Mesendoderm (in vitro differentiated cells): Measurements from ENCODE around the gene TTF2.

ENCODE experiments used
- DNase-seq: peaks from one replicate; pipeline ENCODE4 v3.0.0; 2013
- H2AK5ac ChIP-seq: 2 replicates; pipeline ENCODE4 v1.6.1; 2013; ENCODE audit warnings: low read length, inconsistent platforms
- H2BK120ac ChIP-seq: 2 replicates; pipeline ENCODE4 v1.6.1; 2013; ENCODE audit warnings: low read depth, mild to moderate bottlenecking, low read length, moderate library complexity, mixed read lengths
- H2BK15ac ChIP-seq: replicated peaks from 2 replicates; pipeline ENCODE4 v1.6.1; 2013; ENCODE audit warnings: low read depth, mild to moderate bottlenecking, moderate library complexity
- H2BK5ac ChIP-seq: 2 replicates; pipeline ENCODE4 v1.6.1; 2013; ENCODE audit warnings: low read length, inconsistent platforms
- H3K18ac ChIP-seq: 2 replicates; pipeline ENCODE4 v1.6.1; 2013; ENCODE audit warnings: mild to moderate bottlenecking, low read length, mixed read lengths
- H3K23ac ChIP-seq: one replicate; pipeline ENCODE4 v1.6.1; 2013; ENCODE audit warnings: low read length
- H3K27ac ChIP-seq: 2 replicates; pipeline ENCODE4 v1.5.1; 2013; ENCODE audit warnings: low read depth, mild to moderate bottlenecking, inconsistent platforms, low read length, moderate library complexity
- H3K27me3 ChIP-seq: 2 replicates; pipeline ENCODE4 v1.6.1; 2013; ENCODE audit warnings: low read length, control low read depth, mild to moderate bottlenecking, inconsistent platforms; ENCODE audit not compliant: insufficient read depth, poor library complexity
- H3K36me3 ChIP-seq: 2 replicates; pipeline ENCODE4 v1.6.1; 2013; ENCODE audit warnings: low read length, inconsistent platforms; ENCODE audit not compliant: control insufficient read depth, insufficient read depth
- H3K4ac ChIP-seq: one replicate; pipeline ENCODE4 v1.6.1; 2013; ENCODE audit warnings: low read depth, mild to moderate bottlenecking, low read length, moderate library complexity
- H3K4me1 ChIP-seq: 2 replicates; pipeline ENCODE4 v1.6.1; 2013; ENCODE audit warnings: low read depth, low read length, inconsistent platforms; ENCODE audit not compliant: control insufficient read depth
- H3K4me2 ChIP-seq: 2 replicates; pipeline ENCODE4 v1.6.1; 2013; ENCODE audit warnings: low read length
- H3K4me3 ChIP-seq: 2 replicates; pipeline ENCODE4 v1.5.1; 2013; ENCODE audit warnings: mild to moderate bottlenecking, low read length
- H3K56ac ChIP-seq: one replicate; pipeline ENCODE4 v1.6.1; 2013; ENCODE audit warnings: low read length
- H3K79me1 ChIP-seq: 2 replicates; pipeline ENCODE4 v1.6.1; 2013; ENCODE audit warnings: low read length, inconsistent platforms
- H3K79me2 ChIP-seq: 2 replicates; pipeline ENCODE4 v1.6.1; 2013; ENCODE audit warnings: mild to moderate bottlenecking, low read length; ENCODE audit not compliant: control insufficient read depth, insufficient read depth
- H3K9ac ChIP-seq: 2 replicates; pipeline ENCODE4 v1.6.1; 2013; ENCODE audit warnings: low read length, inconsistent platforms
- H4K5ac ChIP-seq: one replicate; pipeline ENCODE4 v1.6.1; 2013; ENCODE audit warnings: low read length
- H4K8ac ChIP-seq: one replicate; pipeline ENCODE4 v1.6.1; 2013; ENCODE audit warnings: low read depth, mild to moderate bottlenecking, control low read depth, low read length, moderate library complexity
- WGBS: extraction: QIAGEN DNeasy Blood & Tissue Kit; methylation state at CpG from one replicate; pipeline ENCODE4 v1.1.7; 2013; ENCODE audit warnings: low lambda C conversion rate, missing lambda C conversion rate; ENCODE audit not compliant: insufficient coverage; ENCODE audit errors: extremely low coverage; 5-methylcytosine and 5-hydroxymethylcytosine counted together

The TTF2 gene

DNA sequence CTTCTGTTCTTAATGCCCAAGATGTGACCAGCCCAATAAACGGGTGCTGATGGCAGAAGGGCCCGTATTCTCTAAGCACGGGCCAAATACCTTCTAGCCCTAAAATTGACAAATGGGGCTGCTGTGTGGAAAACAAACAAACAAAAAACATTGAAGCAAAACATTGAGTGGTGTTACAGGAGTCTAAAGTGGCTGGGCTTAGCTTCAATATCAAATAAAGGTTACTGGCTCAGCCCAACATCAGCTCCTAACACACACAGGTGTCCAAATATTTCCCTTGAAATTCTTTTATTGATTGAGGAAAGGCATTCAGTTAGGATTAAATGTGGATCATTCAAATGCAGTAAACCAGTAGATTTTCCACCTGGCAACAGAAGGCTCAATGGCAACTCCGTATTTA lies 13.3 kb upstream of the TTF2 start:
- Histone ChIP-seq H3K4me1 (no peaks in the 10 kb centered on the region), H3K56ac (no peak overlapping the region), H3K18ac (no peak overlapping the region), H3K23ac (no peak overlapping the region), H3K79me1 (no peaks in the 10 kb centered on the region), H3K27ac (no peak overlapping the region), H3K4me2 (no peak overlapping the region), H3K79me2 (no peaks in the 10 kb centered on the region), H2BK120ac (no peak overlapping the region), H2BK15ac (no peak overlapping the region), H3K4me3 (no peak overlapping the region), H4K8ac (no peak overlapping the region), H4K5ac (no peak overlapping the region), H3K4ac (no peak overlapping the region), H3K27me3 (no peaks in the 10 kb centered on the region), H3K9ac (no peak overlapping the region), H2AK5ac (no peak overlapping the region), H2BK5ac (no peak overlapping the region), H3K36me3 (no peaks in the 10 kb centered on the region)
- WGBS, result no CpG with 5 or more reads among the region's 4 CpGs
- DNase-seq, result no peak

DNA sequence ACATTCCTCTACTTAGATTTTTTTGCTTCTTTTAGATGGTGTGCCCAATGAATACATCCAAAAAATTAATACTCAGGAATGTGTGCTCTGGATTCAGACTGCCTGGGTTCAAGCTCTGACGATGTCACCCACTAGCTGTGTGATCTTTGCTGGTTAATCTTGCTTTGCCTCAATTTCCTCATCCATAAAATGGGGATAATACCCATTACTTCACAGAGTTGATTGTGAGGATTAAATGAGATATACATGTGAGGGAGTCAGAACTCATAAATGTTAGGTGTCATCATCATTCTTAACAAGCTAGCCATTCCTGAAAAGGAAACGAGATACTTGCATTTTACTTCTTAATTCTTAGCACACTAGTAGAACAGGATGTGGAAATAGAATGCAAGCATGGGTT lies 12.9 kb upstream of the TTF2 start:
- H3K27me3 ChIP-seq, result no peaks in the 10 kb centered on the region
- H4K5ac ChIP-seq, result no peak overlapping the region
- no peak overlapping the region for H3K23ac ChIP-seq
- no peak overlapping the region for H3K9ac ChIP-seq
- H2AK5ac ChIP-seq, result no peak overlapping the region
- no peak overlapping the region for H3K56ac ChIP-seq
- no peaks in the 10 kb centered on the region for H3K36me3 ChIP-seq
- H4K8ac ChIP-seq, result no peak overlapping the region
- H3K79me2 ChIP-seq, result no peaks in the 10 kb centered on the region
- H3K4ac ChIP-seq, result no peak overlapping the region
- H3K79me1 ChIP-seq, result no peaks in the 10 kb centered on the region
- H3K18ac ChIP-seq, result no peak overlapping the region
- no peak overlapping the region for H3K4me3 ChIP-seq
- DNase-seq, result no peak
- no peak overlapping the region for H2BK15ac ChIP-seq
- H3K4me1 ChIP-seq, result no peaks in the 10 kb centered on the region
- no peak overlapping the region for H2BK5ac ChIP-seq
- no CpG with 5 or more reads among the region's 2 CpGs for WGBS
- no peak overlapping the region for H2BK120ac ChIP-seq
- no peak overlapping the region for H3K27ac ChIP-seq
- no peak overlapping the region for H3K4me2 ChIP-seq

DNA sequence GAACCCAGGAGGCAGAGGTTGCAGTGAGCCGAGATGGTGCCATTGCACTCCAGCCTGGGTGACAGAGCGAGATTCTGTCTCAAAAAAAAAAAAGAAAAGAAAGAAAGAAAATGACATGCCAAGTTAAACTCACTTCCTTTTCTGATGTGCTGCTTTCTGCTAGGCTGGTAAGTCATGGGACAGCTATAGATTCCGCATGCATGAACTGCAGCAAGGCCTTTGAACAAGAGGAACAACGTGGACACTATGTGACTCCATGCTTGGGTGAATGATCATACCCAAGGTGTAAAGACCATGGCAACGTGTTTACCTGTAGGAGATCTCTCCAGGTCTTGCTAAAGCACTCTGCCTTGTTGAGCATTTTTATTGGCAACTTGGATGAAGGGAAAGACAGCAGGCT lies 10.3 kb upstream of the TTF2 start:
- Histone ChIP-seq H2BK15ac (no peak overlapping the region), H3K9ac (no peak overlapping the region), H3K4me1 (no peaks in the 10 kb centered on the region), H3K27ac (no peak overlapping the region), H3K4me2 (no peak overlapping the region), H3K4me3 (no peak overlapping the region), H3K27me3 (no peaks in the 10 kb centered on the region), H2BK120ac (no peak overlapping the region), H3K79me1 (no peaks in the 10 kb centered on the region), H3K56ac (no peak overlapping the region), H3K23ac (no peak overlapping the region), H2AK5ac (no peak overlapping the region), H3K36me3 (no peaks in the 10 kb centered on the region), H3K79me2 (no peaks in the 10 kb centered on the region), H4K8ac (no peak overlapping the region), H3K4ac (no peak overlapping the region), H3K18ac (no peak overlapping the region), H4K5ac (no peak overlapping the region), H2BK5ac (no peak overlapping the region)
- no peak for DNase-seq
- WGBS, result no CpG with 5 or more reads among the region's 5 CpGs

DNA sequence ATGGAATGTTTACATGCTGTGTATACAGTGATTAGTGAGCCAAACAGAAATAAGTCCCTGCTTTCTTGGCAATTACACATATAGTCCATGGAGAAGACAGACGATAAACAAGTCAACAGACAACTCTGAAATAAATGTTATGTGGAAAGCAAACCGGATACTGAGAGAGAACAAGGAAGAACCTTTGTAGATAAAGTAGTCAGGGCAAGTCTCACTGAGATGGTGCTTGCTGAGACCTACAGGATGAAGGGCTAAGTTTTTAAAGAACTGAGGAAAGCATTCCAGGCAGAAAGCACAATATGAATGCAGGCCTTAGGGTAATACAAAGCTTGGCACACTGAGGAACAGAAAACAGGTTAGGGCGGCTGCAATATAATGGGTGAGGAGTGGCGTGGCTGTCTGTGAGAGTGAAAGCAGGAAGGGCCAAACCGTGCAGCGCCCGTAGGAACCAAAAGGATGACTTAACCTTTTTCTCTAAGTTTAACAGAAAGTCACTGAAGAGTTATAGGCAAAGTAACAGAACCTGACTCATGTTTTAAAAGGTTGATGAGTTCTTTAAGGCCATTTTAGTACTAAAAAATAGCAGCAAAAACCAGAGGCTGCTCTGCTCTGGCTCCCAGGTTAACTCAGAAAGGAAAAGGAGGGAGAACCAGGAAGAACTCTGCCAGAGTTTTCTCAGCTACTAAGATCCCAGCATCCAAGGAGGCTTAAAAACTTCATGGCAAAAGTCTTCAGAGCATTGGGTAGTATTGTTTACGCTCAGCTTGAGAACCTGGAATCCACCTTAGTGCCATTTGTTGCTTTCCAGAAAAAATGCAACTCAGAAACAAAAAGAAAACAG lies 8.7 kb upstream of the TTF2 start:
- H2AK5ac ChIP-seq, result no peak overlapping the region
- no peak overlapping the region for H3K4me3 ChIP-seq
- H3K36me3 ChIP-seq, result no peaks in the 10 kb centered on the region
- no peaks in the 10 kb centered on the region for H3K4me1 ChIP-seq
- H3K9ac ChIP-seq, result no peak overlapping the region
- H2BK15ac ChIP-seq, result no peak overlapping the region
- no peak overlapping the region for H2BK120ac ChIP-seq
- no peaks in the 10 kb centered on the region for H3K27me3 ChIP-seq
- WGBS, result no CpG with 5 or more reads among the region's 8 CpGs
- H3K23ac ChIP-seq, result no peak overlapping the region
- H3K18ac ChIP-seq, result no peak overlapping the region
- H3K56ac ChIP-seq, result no peak overlapping the region
- H3K4ac ChIP-seq, result no peak overlapping the region
- DNase-seq, result no peak
- H3K79me1 ChIP-seq, result no peaks in the 10 kb centered on the region
- no peak overlapping the region for H3K27ac ChIP-seq
- H4K5ac ChIP-seq, result no peak overlapping the region
- no peak overlapping the region for H3K4me2 ChIP-seq
- no peaks in the 10 kb centered on the region for H3K79me2 ChIP-seq
- H2BK5ac ChIP-seq, result no peak overlapping the region
- H4K8ac ChIP-seq, result no peak overlapping the region

DNA sequence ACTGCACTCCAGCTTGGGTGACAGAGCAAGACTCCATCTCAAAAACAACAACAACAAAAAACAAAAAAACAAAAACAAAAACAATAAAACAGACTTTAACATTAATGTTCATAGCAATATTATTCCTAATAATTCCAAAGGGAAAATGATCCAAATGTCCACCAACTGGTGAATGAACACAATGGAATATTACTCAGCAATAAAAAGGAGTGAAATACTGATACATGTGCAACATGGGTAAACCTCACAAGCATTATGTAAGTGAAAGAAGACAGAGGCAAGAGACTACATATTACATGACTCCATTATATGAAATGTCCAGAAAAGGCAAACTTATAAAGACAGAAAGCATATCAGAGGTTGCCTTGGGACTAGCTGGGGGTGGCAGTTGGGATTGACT lies 6.1 kb upstream of the TTF2 start:
- no peak overlapping the region for H3K4me2 ChIP-seq
- H3K79me1 ChIP-seq, result no peaks in the 10 kb centered on the region
- H4K8ac ChIP-seq, result no peak overlapping the region
- H3K27me3 ChIP-seq, result no peaks in the 10 kb centered on the region
- no peak overlapping the region for H3K18ac ChIP-seq
- no peaks in the 10 kb centered on the region for H3K36me3 ChIP-seq
- no peak overlapping the region for H2BK120ac ChIP-seq
- H3K23ac ChIP-seq, result no peak overlapping the region
- no peak overlapping the region for H3K27ac ChIP-seq
- no peak overlapping the region for H3K56ac ChIP-seq
- no peak overlapping the region for H3K9ac ChIP-seq
- no peak overlapping the region for H4K5ac ChIP-seq
- DNase-seq, result no peak
- no peaks in the 10 kb centered on the region for H3K79me2 ChIP-seq
- no peak overlapping the region for H2BK15ac ChIP-seq
- no peak overlapping the region for H3K4me3 ChIP-seq
- H3K4me1 ChIP-seq, result no peaks in the 10 kb centered on the region
- no peak overlapping the region for H3K4ac ChIP-seq
- no peak overlapping the region for H2BK5ac ChIP-seq
- H2AK5ac ChIP-seq, result no peak overlapping the region

DNA sequence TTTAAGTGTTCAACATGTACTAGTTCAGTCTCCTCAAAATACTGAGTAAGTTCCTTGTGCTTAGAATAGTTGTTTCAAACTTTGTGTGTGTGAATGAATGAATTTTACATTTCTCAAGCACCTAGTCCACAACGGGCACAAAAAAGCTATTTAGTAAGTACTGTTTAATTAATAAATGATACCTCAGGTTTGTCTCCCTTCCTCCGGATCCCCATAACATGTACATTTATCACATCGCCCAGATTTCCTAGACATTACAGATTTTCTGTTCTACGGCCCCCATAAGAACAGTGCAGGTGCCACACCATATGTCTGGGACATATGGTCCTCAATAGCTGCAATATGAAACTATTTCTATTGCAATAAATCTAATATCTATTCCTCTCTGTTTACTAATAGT lies 1.3 kb upstream of the TTF2 start:
- no CpG with 5 or more reads among the region's 4 CpGs for WGBS
- DNase-seq, result no peak
- Histone ChIP-seq H3K27me3 (no peaks in the 10 kb centered on the region), H3K36me3 (no peaks in the 10 kb centered on the region), H3K9ac (peak overlapping the region; percentile 56), H2AK5ac (no peak overlapping the region), H3K56ac (no peak overlapping the region), H3K4me3 (no peak overlapping the region), H3K18ac (no peak overlapping the region), H3K4me2 (no peak overlapping the region), H2BK120ac (no peak overlapping the region), H2BK15ac (no peak overlapping the region), H2BK5ac (no peak overlapping the region), H3K79me1 (peaks cover 1% of the 10 kb centered on the region), H3K27ac (no peak overlapping the region), H4K8ac (no peak overlapping the region), H3K4me1 (no peaks in the 10 kb centered on the region), H4K5ac (no peak overlapping the region), H3K79me2 (peaks cover 2% of the 10 kb centered on the region), H3K4ac (no peak overlapping the region), H3K23ac (no peak overlapping the region)
